GM18517 (cell line): ENCODE measurements around the gene ATP2A1.
"Not testable (repeated sequence)": the region's sequence is repeated elsewhere in the genome, so short reads cannot be mapped to it uniquely, and the experiment has no call there.

Source experiments
- ATAC-seq: cut with Tn5 transposase; IDR thresholded peaks from one replicate; pipeline ENCODE4 v1.9.1; 2021; ENCODE audit warnings: mild to moderate bottlenecking, moderate library complexity; ENCODE audit not compliant: unreplicated experiment

The ATP2A1 gene

DNA sequence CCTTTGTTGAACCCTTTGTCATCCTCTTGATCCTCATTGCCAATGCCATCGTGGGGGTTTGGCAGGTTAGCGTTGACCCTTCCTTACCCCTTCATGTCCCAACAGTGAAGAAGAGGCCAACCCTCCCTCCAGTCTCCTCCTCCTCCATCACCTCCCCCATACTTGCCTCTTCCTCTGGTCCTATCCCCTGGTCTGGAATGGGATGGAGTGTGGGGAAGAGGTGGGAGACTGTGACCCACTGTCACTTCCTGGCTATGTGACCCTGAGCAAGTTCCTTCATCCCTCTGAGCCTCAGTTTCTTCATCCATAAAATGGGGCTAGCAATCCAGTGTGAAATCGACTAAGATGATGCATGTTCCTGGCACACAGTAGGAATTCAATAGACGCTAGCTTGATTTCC, 2.7 kb downstream of the ATP2A1 start:
- no peak for ATAC-seq

GRCh38 chr16:28881565-28881964, 3.3 kb downstream of the ATP2A1 start:
- ATAC-seq = not testable (repeated sequence)

GRCh38 chr16:28882551-28883160, 4.4 kb downstream of the ATP2A1 start:
- no peak for ATAC-seq

DNA sequence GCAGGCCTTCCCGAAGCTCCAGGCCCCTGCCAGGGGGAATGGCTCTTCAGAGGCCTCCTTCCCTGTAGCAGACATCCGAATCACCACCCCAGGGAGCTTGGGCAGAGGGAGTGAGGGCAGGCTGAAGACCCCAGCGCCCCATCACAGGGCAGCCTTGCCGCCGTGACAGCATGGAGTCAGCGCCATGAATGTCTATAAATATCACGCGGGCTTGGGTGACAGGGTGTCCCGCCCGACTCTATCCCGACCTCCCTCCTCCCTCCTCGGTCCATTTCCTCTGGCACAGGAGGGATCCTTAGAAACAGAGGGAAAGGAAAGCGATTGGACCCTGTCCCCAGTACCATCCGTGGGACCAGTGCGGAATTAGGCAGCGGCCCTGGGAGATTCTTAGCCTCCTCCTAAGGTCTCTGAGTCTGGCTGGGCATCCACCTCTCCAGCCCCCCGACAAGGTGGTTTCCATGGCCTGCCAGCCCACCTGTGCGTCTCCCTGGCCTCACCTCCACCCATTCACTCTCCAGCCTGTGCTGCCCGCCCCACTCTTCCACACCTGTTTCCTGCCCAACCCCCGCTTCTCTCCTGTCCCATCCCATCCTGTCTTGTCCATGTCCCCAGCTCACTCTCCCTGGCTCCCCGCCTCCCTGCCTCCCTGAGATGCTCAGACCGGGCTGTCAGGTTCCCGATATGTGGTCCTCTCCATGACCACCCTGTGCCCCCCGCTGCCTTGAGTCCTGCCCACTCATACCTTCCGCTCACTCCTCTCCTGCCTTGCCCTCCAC, 5.1 kb downstream of the ATP2A1 start:
- ATAC-seq = no peak

DNA sequence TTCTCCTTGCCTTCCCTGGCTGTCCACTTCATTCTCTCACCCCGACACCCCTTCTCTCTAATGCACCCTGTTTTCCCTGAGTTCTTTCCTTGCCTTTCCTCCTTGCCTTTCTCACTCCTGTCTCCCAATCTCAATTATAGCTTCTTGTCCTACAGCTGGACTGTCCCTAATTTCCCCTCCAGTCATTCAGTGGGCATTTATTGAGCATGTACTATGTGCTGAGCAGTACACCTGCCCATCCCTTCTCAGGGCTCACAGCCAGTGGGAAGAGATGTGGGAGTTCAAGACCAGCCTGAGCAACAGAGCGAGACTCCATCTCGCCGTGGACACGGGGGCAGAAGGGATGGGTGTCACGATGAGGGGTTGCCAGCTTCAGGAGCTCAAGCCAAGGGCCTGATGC, 5.8 kb downstream of the ATP2A1 start:
- ATAC-seq = no peak

- ATAC-seq = no peak
These were observed 8.7 kb downstream of the ATP2A1 start for GRCh38 chr16:28886945-28887344.

DNA sequence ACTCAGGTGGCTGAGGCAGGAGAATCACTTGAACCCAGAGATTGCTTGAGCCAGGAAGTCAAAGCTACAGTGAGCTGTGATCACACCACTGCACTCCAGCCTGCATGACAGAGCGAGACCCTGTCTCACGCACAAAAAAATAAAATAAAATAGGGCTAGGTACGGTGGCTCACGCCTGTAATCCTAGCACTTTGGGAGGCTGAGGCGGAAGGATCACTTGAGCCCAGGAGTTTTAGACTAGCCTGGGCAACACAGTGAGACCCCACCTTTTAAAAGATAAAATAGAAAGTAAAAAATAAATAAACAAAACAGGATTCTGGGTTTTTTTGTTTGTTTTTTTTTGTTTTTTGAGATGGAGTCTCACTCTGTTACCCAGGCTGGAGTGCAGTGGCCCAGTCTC, 12.1 kb downstream of the ATP2A1 start:
- not testable (repeated sequence) for ATAC-seq

GRCh38 chr16:28891964-28892890, 13.9 kb downstream of the ATP2A1 start:
- ATAC-seq = no peak

GRCh38 chr16:28893291-28893690, 15.0 kb downstream of the ATP2A1 start:
- no peak for ATAC-seq

DNA sequence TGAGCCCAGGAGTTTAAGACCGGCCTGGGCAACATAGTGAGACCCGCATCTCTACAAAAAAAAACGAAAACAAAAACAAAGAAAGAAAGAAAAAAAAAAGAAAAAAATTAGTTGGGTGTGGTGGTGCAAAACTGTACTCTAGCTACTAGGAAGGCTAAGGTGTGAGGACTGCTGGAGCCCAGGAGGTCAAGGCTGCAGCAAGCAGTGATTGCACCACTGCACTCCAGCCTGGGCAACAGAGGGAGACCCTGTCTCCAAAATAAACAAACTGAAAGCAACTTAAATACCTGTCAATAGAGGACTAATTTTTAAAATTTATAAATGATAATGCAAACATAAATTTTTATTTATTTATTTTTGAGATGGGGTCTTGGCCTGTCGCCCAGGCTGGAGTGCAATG, 17.3 kb downstream of the ATP2A1 start:
- ATAC-seq = no peak

GRCh38 chr16:28897826-28898225, 19.5 kb downstream of the ATP2A1 start:
- ATAC-seq = no peak

GRCh38 chr16:28898266-28898665, 20.0 kb downstream of the ATP2A1 start:
- ATAC-seq = no peak

DNA sequence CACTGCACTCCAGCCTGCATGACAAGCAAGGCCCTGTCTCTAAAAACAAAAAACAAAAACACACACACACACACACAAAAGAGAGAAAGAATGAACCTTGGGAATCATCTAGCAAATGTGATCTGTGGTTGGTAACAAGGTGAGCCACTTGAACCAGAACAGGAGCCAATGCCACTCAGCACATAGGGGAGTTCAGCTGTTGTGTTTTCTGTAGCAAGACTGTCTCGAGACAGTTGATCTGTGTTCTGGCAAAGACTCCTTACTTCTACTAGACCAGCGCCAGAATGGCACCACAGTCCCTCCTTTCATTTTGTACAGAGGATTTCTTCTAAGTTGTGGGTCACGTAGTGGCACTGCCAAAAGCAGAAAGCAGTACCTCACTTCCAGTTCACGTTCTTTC, 20.7 kb downstream of the ATP2A1 start:
- no peak for ATAC-seq

DNA sequence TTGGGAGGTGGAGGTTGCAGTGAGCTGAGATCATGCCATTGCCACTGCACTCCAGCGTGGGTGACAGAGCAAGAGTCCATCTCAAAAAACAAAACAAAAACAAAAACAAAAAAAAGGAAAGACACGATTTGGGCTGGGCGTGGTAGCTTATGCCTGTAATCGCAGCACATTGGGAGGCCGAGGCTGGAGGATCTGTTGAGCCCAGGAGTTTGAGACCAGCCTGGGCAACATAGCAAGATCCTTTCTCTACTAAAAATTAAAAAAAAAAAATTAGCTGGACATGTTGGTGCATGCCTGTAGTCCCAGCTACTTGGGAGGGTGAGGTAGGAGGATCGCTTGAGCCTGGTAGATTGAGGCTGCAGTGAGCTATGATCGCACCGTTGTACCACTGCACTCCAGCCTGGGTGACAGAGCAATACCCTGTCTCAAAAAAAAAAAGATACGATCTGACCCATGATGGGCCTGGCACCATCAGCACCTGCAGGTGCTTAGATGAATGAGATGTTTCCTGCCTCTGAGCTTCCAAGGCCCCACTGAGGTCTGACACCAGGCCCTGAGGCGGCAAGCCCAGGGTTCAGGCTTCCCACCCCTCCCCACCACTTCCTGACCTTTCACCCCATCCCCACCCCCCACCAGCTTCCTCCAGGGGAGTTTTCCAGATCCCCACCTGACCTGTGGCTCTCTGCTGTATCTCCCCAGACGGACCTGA, 21.7 kb downstream of the ATP2A1 start:
- ATAC-seq = no peak

GRCh38 chr16:28900601-28901000, 22.3 kb downstream of the ATP2A1 start:
- no peak for ATAC-seq

GRCh38 chr16:28901862-28902261, 23.6 kb downstream of the ATP2A1 start:
- no peak for ATAC-seq

DNA sequence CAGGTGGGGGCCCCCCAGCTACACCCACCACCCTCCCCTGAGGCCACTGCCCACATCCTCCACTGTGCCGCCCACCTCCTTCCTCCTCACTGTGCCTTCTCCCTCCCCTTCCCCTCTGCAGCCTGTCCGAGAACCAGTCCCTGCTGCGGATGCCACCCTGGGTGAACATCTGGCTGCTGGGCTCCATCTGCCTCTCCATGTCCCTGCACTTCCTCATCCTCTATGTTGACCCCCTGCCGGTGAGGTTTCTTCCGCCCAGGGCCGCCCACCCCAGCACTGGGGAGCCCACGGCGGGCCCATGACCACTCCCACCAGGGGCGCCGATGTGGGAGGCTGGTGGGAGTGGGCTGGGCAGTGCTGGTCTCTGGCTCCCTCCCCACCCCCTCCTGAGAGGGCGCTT, 24.6 kb downstream of the ATP2A1 start:
- no peak for ATAC-seq

DNA sequence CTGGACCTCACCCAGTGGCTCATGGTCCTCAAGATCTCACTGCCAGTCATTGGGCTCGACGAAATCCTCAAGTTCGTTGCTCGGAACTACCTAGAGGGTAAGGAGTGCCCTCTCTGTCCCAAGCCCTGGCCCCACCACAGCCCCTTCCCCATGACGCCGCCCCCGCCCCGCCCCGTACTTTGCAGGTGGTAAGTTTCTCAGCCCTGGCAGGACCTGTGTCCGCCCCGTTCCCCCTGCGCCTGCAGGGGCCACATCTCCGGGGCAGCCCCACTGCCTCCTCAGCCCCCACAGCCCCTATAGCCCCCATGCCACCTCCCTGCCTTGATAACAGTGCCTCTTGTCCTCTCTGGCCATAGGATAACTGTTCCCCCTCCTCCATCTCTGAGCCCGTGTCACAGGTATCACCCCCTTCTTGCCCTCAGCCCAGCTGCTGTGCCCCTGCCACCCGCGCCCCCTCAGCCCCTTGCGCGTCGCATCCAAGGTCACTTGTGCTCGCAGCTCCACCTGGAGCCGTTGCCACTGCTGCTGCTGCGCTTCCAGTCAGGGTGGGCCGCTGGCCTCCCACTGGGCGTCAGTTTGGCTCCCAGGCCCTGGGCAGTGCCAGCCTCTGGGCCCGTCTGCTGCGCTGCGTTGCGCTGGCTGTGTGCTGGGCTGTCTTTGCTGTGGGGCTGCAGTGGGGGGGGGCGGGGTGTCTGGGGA, 25.2 kb downstream of the ATP2A1 start:
- ATAC-seq = no peak

DNA sequence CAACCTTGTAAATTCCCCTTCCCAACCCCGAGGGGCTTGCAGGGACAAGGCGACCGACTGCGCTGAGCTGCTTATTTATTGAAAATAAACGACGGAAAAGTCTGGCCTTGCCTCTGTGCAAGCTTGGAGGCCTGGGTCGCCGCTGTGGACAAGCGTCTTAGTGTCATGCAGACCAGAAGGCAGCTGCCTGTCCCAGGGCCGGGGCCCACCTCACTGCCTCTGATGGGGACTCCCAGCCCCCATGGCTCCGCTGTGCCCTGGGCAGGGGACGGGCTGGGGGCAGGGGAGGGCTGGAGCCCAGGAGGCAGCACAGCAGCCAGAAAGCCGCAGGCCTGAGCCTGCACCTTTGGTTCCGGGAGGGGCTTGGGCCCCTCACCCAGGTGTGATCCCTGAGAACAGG, 26.1 kb downstream of the ATP2A1 start:
- ATAC-seq = no peak

DNA sequence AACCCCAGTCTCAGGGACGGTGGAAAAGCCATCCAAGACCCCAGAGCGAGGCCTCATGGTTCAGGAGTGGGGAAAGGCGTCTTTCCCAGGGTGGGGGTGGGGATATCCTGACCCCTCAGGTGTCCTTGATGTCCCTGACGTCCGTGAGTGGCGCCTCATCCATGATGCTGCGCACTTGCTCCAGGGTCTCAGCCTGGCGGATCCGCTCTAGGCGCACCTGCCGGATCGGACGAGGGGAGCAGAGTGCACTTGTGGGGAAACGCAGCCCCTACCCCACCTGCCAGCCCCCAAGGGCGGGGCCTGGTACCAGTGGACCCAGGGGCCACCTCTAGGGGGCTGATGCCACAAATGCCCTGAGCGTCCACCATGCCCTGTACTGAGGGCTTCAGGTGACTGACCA, 26.5 kb downstream of the ATP2A1 start:
- no peak for ATAC-seq
